Ovary (tissue), 9 donors: ENCODE measurements around the gene ELSPBP1. TPM values are rescaled to one million over a fixed set of nuclear protein-coding genes. Genes with fewer than 3 reads are reported as not detected.

Experiments
- DNase-seq, 5 donors: peaks; one replicate each; pipeline ENCODE4 v3.0.0-alpha.2; 2019 to 2020
- H3K27ac ChIP-seq, 2 donors: fragments of 200-600 bp; one replicate each; pipeline versions ENCODE4 v1.5.1 to v1.8.0; 2019 to 2022
- H3K27me3 ChIP-seq: fragments of 200-600 bp; one replicate; pipeline ENCODE4 v1.8.0; 2022
- H3K36me3 ChIP-seq: fragments of 200-600 bp; sonication (generic); one replicate; pipeline ENCODE4 v1.5.1; 2019
- H3K4me1 ChIP-seq: one replicate; pipeline ENCODE4 v1.8.1; 2013; ENCODE audit warnings: mild to moderate bottlenecking, moderate library complexity; ENCODE audit not compliant: insufficient read depth
- H3K4me3 ChIP-seq: fragments of 200-600 bp; sonication (generic); one replicate; pipeline ENCODE4 v1.5.1; 2017
- H3K9me3 ChIP-seq, 2 donors: fragments of 200-600 bp in 1 of 2; sonication (generic) in 1 of 2; one replicate each; pipeline versions ENCODE4 v1.5.1 to v1.8.1; 2013 to 2019; ENCODE audit warnings: mild to moderate bottlenecking in 1 of 2, moderate library complexity in 1 of 2
- EP300 ChIP-seq: sonication (generic); formaldehyde crosslinking; IDR thresholded peaks from one replicate; pipeline ENCODE4 v1.6.1; 2017; ENCODE audit warnings: antibody characterized with exemption
- POLR2A ChIP-seq: fragments of 450-650 bp; IDR thresholded peaks from one replicate; pipeline ENCODE4 v1.6.1; 2017; ENCODE audit warnings: antibody characterized with exemption, mild to moderate bottlenecking, moderate library complexity
- WGBS, 3 donors: extraction: QIAGEN DNeasy Blood & Tissue Kit in 1 of 3; methylation state at CpG; one replicate each; pipeline versions ENCODE4 v1.1.5 to v1.1.7; 2013 to 2017; 5-methylcytosine and 5-hydroxymethylcytosine counted together
- intact Hi-C, 4 donors: fragments of 100-400 bp; cut with DNase I; formaldehyde crosslinking; loops; one replicate each; pipeline versions ENCODE4 v1.11.0 to v1.15.1; 2022 to 2023
- polyA plus RNA-seq, 2 donors: library from polyadenylated mRNA; stranded (reverse); fragments of 200-250 nt in 1 of 2; fragments of 350-450 nt in 1 of 2; fragmentation: Illumina TruSeq in 1 of 2; extraction: RNeasy Lipid Tissue Mini Kit (QIAGEN cat#74804) in 1 of 2; gene quantifications; one replicate each; pipeline ENCODE4 v1.2.3, GENCODE V29; 2013 to 2014
- total RNA-seq, 7 donors: library from RNA; depleted of rRNA in 2 of 7; stranded (reverse); fragments of >200 nt in 2 of 7; fragmentation: NEBNext Ultra II Directional in 3 of 7; extraction: Animal tissue kit (Norgen Biotek cat#: 25700) in 3 of 7; gene quantifications; one replicate each; pipeline versions ENCODE4 v1.1.0 to v1.2.4, GENCODE V29; 2016 to 2023
- TF ChIP-seq, protein P1 (sequence below), 3 donors: fragments of 450-650 bp in 2 of 3; fragments of 200-600 bp in 1 of 3; IDR thresholded peaks; one replicate each; pipeline versions ENCODE4 v1.5.1 to v1.8.0; 2016 to 2022; ENCODE audit warnings: antibody characterized with exemption in 3 of 3, mild to moderate bottlenecking in 1 of 3
- donor health status: DM: no; HTN: no; CAD: no; lungs with moderate emphysema.
- donor health status: DM: no; HTN: no; CAD: no.
- donor health status: Bipolar disorder and iron deficiency.
- donor health status: DM: yes; HTN: yes; CAD: no.
- donor health status: DM: no; HTN: no; CAD: no.
- donor health status: DM: yes; HTN: yes; CAD: no.

Gene ELSPBP1
- total and polyA plus RNA-seq, 9 donors: 0.55 TPM; not detected in 8

DNA sequence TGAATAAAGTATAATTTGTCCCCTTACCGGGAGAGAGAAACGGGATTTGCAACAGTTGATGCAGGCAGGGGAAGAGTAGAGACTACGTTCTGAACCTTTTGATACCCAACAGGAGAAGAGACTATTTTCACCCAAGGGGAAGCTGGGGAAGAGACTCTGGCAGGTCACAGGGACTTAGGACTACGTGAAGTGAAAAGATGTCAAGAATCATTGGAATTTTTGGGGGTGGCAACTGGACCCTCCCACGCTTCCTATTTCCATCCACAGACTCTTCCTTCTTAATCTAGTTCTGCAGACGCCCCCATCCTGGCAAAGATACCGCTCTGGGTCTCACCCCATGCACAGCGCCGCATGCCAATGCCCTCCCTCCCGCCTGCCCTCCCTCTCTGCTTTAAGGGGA lies 35.6 kb downstream of the ELSPBP1 start:
- Histone ChIP-seq H3K4me1 (no peaks in the 10 kb centered on the region), H3K9me3 (no peaks in the 10 kb centered on the region), H3K27me3 (no peaks in the 10 kb centered on the region), H3K36me3 (no peaks in the 10 kb centered on the region), H3K4me3 (no peak overlapping the region), H3K27ac (no peak overlapping the region)
- 53 to 55% (median 54%) methylated on average over 10 of the region's 10 CpGs for WGBS, 3 donors
- DNase-seq: no peak
- TF ChIP-seq, protein P1, sequence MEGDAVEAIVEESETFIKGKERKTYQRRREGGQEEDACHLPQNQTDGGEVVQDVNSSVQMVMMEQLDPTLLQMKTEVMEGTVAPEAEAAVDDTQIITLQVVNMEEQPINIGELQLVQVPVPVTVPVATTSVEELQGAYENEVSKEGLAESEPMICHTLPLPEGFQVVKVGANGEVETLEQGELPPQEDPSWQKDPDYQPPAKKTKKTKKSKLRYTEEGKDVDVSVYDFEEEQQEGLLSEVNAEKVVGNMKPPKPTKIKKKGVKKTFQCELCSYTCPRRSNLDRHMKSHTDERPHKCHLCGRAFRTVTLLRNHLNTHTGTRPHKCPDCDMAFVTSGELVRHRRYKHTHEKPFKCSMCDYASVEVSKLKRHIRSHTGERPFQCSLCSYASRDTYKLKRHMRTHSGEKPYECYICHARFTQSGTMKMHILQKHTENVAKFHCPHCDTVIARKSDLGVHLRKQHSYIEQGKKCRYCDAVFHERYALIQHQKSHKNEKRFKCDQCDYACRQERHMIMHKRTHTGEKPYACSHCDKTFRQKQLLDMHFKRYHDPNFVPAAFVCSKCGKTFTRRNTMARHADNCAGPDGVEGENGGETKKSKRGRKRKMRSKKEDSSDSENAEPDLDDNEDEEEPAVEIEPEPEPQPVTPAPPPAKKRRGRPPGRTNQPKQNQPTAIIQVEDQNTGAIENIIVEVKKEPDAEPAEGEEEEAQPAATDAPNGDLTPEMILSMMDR (IDR thresholded peaks at IDR 0.05): no peak
- no peak for TF ChIP-seq EP300
- no peak for TF ChIP-seq POLR2A
- intact Hi-C loops: no loop called here

DNA sequence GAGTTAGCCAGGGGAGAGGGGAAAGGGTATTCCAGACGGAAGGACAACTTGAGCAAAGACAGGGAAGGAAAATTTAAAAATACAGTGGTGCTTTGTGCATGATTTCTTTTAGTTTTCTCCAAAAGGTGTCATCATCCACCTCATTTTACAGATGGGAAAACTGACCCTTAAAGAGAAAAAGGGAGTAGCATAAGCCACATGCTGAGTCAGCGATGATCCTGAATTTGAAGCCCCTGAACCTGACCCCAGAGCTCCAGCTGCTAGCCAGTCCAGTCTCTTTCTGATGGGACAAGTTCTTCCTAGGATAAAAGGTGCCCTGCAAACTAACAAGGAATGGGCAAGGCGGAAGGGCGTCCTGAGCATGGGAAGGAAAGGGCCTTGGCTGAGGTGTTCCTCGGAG lies 39.2 kb downstream of the ELSPBP1 start:
- Histone ChIP-seq H3K27me3 (no peaks in the 10 kb centered on the region), H3K9me3 (no peaks in the 10 kb centered on the region), H3K4me1 (no peaks in the 10 kb centered on the region), H3K27ac (no peak overlapping the region), H3K36me3 (no peaks in the 10 kb centered on the region), H3K4me3 (no peak overlapping the region)
- DNase-seq: no peak
- intact Hi-C loops: no loop called here
- TF ChIP-seq, protein P1 (IDR thresholded peaks at IDR 0.05): no peak
- no peak for TF ChIP-seq POLR2A
- TF ChIP-seq EP300: no peak
- 54 to 69% (median 68%) methylated on average over 5 of the region's 5 CpGs for WGBS, 3 donors

DNA sequence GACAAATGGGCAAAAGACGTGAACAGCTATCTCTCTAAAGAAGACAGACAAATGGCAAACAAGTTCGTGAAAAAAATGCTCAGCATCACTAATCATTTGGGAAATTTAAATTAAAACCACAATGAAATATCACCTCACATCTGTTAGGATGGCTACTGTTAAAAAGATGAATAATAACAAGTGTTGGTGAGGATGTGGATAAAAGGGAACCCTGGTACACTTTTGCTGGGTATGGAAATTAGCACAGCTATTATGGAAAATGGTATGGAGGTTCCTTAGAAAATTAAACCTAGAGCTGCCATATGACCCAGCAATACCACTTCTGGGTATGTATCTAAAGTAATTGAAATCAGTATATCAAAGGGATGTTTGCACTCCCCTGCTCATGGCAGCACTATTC lies 42.3 kb downstream of the ELSPBP1 start:
- no peak overlapping the region for H3K4me3 ChIP-seq
- no peak for DNase-seq
- WGBS, 3 donors: 85 to 96% (median 88%) methylated on average over 2 of the region's 2 CpGs
- no peak for TF ChIP-seq POLR2A
- no peak overlapping the region for H3K27ac ChIP-seq
- intact Hi-C loops: no loop called here
- H3K4me1 ChIP-seq: no peaks in the 10 kb centered on the region
- H3K36me3 ChIP-seq: no peaks in the 10 kb centered on the region
- no peaks in the 10 kb centered on the region for H3K9me3 ChIP-seq
- H3K27me3 ChIP-seq: no peaks in the 10 kb centered on the region

DNA sequence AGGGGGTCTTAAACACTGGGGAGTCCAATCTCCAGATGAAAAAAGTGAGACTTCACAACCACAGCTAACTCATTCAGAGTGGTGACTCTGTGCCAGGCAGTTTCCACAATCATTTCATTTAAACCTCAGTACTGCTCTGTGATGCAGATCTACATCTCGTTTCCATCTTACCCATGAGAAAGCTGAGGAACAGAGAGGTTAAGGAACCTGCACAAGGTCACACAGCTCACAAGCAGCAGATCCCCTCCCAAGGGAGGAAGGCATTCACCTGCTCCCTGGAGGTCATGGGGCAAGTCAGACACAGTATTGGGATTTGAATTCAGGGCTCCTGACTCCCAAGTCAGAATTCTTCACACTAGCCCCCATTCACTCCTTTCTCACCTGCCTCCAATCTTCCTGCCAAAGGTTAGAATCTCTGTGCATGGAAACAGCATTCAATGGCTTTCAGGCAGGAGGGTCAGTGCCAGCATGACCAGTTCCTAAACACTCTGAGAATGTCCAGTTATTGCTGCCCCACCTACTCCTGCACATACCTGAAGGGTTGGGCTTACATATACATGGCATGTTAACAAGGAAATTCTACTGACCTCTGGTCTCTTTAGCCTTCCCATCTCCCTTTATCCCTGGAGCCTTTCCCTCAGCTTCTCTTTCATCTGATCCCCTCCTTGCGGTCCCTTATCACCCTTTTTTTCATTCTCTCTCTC lies 47.6 kb downstream of the ELSPBP1 start:
- Histone ChIP-seq H3K4me1 (no peaks in the 10 kb centered on the region), H3K9me3 (no peaks in the 10 kb centered on the region), H3K27me3 (no peaks in the 10 kb centered on the region), H3K36me3 (no peaks in the 10 kb centered on the region), H3K4me3 (no peak overlapping the region), H3K27ac (no peak overlapping the region)
- 36 to 70% (median 49%) methylated on average over 2 of the region's 2 CpGs for WGBS, 3 donors
- intact Hi-C loops: no loop called here
- no peak for DNase-seq
- TF ChIP-seq, protein P1 (IDR thresholded peaks at IDR 0.05): no peak
- no peak for TF ChIP-seq POLR2A
- no peak for TF ChIP-seq EP300

DNA sequence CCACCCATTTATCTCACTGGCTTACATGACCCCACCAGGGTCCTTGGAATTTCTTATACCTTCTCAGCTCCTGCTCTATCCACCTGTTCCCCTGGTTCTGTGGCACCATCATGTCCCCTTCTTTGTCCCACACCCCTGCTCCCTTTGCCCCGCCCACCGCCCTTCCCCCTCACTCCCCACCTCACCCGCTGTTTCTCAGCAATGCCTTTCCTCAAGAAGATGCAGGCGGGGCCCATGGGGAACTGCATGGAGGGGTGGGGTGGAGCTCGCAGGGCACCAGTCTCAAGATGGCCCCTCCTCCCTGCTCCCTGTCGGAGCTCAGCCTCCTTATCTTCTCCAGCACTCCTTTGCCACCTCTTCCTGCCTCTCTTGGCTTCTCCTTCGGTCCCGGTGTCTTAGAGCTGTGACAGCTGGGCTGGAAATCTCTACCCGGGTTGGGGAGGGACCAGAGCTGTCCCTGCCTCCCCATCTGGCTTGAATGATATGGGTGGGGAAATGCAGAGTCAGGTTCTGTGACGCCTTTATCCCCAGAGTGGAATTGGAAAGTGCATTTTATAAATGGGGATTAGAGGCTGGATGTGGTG lies 49.3 kb downstream of the ELSPBP1 start, which contains the start of gene CABP5:
TSS of gene CABP5 (minus strand) at position 405 of the 584 bp plus-strand sequence. CDS start at position 248, 157 bp downstream.
- Histone ChIP-seq H3K27ac (no peak within 1 kb of the TSS), H3K9me3 (no peaks in the 10 kb centered on the region), H3K4me3 (no peak within 1 kb of the TSS), H3K27me3 (no peaks in the 10 kb centered on the region), H3K4me1 (no peaks in the 10 kb centered on the region), H3K36me3 (no peaks in the 10 kb centered on the region)
- DNase-seq: no peak
- TF ChIP-seq POLR2A: no peak
- no peak for TF ChIP-seq EP300
- TF ChIP-seq, protein P1 (IDR thresholded peaks at IDR 0.05): no peak
- 75 to 82% (median 81%) methylated on average over 10 of the region's 10 CpGs for WGBS, 3 donors
- intact Hi-C loops: no loop called here
